Brain microvascular endothelial cell (primary cell): Measurements from ENCODE around the gene GPR150.
A peak's percentile ranks its signal among the peaks of the same experiment; 100 is the strongest.

ENCODE experiments used
- DNase-seq: peaks from one replicate; pipeline ENCODE4 v3.0.0-alpha.2; 2020
- H3K27ac ChIP-seq: fragments of 250-450 bp; sonication (Bioruptor Pico); 2 replicates; pipeline ENCODE4 v1.5.1; 2020; ENCODE audit warnings: mild to moderate bottlenecking, moderate library complexity
- H3K27me3 ChIP-seq: fragments of 250-450 bp; sonication (Bioruptor Pico); replicated peaks from 2 replicates; pipeline ENCODE4 v1.5.1; 2020; ENCODE audit warnings: mild to moderate bottlenecking
- H3K36me3 ChIP-seq: fragments of 250-450 bp; sonication (Bioruptor Pico); replicated peaks from 2 replicates; pipeline ENCODE4 v1.5.1; 2020; ENCODE audit warnings: mild to moderate bottlenecking
- H3K4me3 ChIP-seq: 2 replicates; pipeline ENCODE4 v1.5.1; 2011; ENCODE audit warnings: low read depth, mild to moderate bottlenecking, control low read depth, low read length, moderate library complexity
- in situ Hi-C: cut with HindIII; loops from 2 replicates; pipeline ENCODE4 v1.10.0; 2017; ENCODE audit warnings: low sequenced_read_pairs, low pct_ligation_motif_present
- TF ChIP-seq, protein P1 (sequence below): IDR thresholded peaks from 2 replicates; pipeline ENCODE4 v1.5.1; 2011; ENCODE audit warnings: low read depth, mild to moderate bottlenecking, moderate library complexity, low read length, control low read depth, inconsistent platforms; ENCODE audit errors: missing control alignments

Gene GPR150

DNA sequence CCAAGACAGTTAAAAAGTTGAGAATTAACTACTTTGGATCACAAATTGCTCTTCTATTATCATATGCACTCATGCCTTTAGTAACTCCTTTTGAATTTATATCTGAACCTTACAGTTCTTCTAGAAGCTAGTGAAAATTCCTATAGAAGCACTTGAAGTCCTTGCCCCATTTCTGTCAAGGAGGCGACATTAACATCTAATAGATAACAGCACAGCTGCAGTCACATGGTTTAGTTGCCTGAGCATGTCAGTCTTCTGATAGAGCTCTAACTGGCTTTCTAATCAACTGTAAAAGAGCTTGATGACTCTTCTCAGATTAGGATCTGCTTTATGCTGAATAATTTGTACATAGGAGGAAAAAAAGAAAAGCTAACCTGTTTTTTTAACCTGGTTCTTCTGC is 35.7 kb downstream of the GPR150 start:
- Histone ChIP-seq H3K36me3 (no peaks in the 10 kb centered on the region), H3K27ac (no peak overlapping the region), H3K4me3 (no peak overlapping the region), H3K27me3 (no peaks in the 10 kb centered on the region)
- in situ Hi-C loops, result loop anchor here (25.0 kb wide), 1 partner anchor 182 kb away; no protein-coding TSS in a partner anchor
- TF ChIP-seq, protein P1, sequence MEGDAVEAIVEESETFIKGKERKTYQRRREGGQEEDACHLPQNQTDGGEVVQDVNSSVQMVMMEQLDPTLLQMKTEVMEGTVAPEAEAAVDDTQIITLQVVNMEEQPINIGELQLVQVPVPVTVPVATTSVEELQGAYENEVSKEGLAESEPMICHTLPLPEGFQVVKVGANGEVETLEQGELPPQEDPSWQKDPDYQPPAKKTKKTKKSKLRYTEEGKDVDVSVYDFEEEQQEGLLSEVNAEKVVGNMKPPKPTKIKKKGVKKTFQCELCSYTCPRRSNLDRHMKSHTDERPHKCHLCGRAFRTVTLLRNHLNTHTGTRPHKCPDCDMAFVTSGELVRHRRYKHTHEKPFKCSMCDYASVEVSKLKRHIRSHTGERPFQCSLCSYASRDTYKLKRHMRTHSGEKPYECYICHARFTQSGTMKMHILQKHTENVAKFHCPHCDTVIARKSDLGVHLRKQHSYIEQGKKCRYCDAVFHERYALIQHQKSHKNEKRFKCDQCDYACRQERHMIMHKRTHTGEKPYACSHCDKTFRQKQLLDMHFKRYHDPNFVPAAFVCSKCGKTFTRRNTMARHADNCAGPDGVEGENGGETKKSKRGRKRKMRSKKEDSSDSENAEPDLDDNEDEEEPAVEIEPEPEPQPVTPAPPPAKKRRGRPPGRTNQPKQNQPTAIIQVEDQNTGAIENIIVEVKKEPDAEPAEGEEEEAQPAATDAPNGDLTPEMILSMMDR, result no peak
- DNase-seq, result no peak

DNA sequence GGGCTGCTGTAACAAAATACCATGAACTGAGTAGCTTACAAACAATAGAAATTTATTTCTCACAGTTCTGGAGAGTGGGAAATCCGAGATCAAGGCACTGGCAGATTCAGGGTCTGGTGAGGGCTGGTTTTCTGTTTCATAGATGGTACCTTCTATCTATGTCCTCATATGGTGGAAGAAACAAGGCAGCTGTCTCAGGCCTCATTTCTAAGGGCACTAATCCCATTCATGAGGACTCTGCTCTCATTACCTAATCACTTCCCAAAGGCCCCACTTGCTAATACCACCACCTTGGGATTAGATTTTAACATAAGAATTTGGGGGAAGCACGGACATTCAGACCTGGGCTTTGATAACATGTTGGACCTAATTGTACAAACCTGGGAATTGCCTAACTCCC is 40.2 kb downstream of the GPR150 start:
- no peak overlapping the region for H3K27ac ChIP-seq
- DNase-seq, result no peak
- no peaks in the 10 kb centered on the region for H3K36me3 ChIP-seq
- in situ Hi-C loops, result loop anchor here (25.0 kb wide), 1 partner anchor 177 kb away; no protein-coding TSS in a partner anchor
- no peaks in the 10 kb centered on the region for H3K27me3 ChIP-seq
- no peak overlapping the region for H3K4me3 ChIP-seq
- TF ChIP-seq, protein P1, result no peak

DNA sequence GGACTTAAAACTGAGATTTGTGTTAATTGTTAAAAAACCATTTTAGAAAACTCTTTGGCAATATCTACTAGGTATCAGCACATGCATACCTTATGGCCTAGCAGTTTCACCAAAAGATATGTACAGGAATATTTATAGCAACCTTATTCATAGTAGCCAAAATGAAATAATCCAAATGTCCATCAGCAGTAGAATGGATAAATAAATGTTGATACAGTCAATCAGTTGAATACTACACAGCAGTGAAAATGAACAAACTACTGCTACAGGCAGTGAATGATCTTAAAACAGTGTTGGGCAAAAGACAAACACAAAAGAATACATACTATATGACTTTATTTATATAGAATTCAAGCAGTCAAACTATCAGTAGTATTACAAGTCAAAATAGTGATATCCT is 43.1 kb downstream of the GPR150 start:
- no peak for DNase-seq
- Histone ChIP-seq H3K36me3 (no peaks in the 10 kb centered on the region), H3K27ac (no peak overlapping the region), H3K27me3 (no peaks in the 10 kb centered on the region), H3K4me3 (no peak overlapping the region)
- TF ChIP-seq, protein P1, result no peak
- in situ Hi-C loops, result loop anchor here (25.0 kb wide), 1 partner anchor 174 kb away; no protein-coding TSS in a partner anchor

DNA sequence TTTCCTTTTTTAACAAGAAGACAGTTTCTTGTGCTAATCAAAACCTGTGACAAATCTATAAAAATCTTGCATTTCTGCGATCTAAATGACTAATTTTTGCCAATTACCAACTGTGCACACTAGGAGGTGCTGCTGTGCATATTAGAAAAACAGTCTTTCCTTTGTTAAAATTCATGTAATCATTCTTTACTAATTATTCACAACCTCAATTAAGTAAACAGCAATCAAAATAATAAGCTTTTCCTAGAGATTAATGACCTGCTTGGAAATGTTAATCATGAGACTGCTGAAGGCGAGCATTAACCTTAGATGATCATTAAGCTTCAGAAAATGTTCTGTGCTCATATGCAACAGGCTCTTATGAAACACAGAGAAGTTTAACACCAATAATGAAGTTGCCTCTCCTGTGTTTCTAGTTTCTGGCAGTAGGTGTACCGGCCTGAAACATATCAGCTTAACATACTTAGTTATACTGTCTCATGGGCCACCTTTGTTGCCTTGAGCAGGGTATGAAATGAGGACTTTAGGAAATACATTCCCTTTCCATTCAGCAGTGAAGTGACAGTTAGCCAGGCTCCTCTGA is 44.4 kb downstream of the GPR150 start:
- no peaks in the 10 kb centered on the region for H3K27me3 ChIP-seq
- TF ChIP-seq, protein P1, result peak; percentile 68
- no peak overlapping the region for H3K4me3 ChIP-seq
- H3K36me3 ChIP-seq, result no peaks in the 10 kb centered on the region
- no peak overlapping the region for H3K27ac ChIP-seq
- in situ Hi-C loops, result loop anchor here (25.0 kb wide), 1 partner anchor 173 kb away; no protein-coding TSS in a partner anchor
- DNase-seq, result no peak

DNA sequence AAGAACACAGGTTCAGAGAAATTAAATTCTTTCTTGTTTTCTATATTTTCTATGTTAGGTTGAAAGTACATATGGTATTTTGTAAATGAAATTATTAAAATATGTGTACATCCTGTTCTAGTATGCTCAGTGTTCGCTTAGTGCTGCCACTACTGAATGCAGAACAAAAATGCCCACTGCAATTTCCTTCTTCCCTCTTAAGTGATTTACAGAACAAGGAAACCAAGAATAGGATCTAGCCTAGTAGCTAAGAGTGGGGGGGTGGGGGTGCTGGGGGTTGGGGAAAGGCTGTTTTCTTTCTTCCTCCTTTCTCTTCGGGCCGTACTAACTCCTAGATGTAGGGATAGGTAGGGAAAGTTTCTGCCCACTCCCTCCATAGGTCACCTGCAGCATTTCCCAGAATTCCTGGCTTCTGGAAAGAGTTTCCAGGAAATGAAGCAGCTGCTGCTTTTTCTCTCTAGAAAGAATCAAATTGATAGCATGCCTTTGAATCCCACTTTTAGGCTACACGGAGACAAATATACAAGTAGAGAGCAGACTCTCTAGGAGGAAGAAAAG is 47.3 kb downstream of the GPR150 start:
- Histone ChIP-seq H3K4me3 (no peak overlapping the region), H3K27me3 (no peaks in the 10 kb centered on the region), H3K27ac (no peak overlapping the region), H3K36me3 (no peaks in the 10 kb centered on the region)
- DNase-seq, result no peak
- TF ChIP-seq, protein P1, result no peak
- in situ Hi-C loops, result loop anchor here (25.0 kb wide), 1 partner anchor 170 kb away; no protein-coding TSS in a partner anchor
